Ramos (cell line): ENCODE data around the gene HLA-DOB.
"Not testable (repeated sequence)": the region's sequence is repeated elsewhere in the genome, so short reads cannot be mapped to it uniquely, and the experiment has no call there.

Source experiments
- in situ Hi-C: fragments of 300-500 bp; cut with MboI; formaldehyde crosslinking; loops from one replicate; pipeline ENCODE4 v1.14.3; 2022; ENCODE audit warnings: low sequenced_read_pairs; ENCODE audit not compliant: unreplicated experiment

HLA-DOB gene

DNA sequence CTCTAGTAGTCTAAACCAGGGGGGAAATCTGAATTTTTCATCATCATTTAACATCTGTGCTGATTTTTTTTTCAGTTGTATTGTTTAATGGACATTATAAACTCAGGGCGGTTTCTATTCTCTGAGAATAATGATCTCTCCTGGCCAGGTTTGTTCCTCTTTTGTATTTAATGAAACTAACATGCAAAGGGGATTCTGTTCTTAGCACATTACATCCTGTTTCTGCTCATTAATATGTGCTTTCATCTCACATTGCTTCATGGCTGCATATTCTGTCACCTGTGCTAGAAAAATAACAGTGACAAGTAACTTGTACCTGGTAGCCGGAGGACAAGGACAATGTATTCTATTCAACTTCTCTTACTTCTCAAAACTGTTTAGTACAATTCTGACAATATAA, 806 bp downstream of the HLA-DOB start:
- in situ Hi-C loops: no loop called here

DNA sequence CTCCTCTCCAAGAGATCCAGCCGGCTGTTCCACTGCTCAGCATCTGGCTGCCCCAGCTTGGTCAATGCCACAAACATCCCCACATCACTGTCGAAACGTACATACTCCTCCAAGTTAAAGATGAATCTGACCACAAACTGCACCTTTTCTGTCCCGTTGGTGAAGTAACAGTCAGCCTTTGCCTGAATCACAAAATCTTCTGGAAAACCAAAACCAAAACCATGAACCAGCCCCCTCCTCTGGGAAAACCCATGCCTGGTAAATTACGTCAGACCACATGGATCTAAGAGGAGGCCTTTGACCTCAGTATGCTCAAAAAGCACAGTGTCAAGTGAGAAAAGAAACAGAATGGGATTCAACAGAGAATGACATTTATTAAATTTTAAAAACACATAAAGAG, 1.7 kb downstream of the HLA-DOB start:
- in situ Hi-C loops: no loop called here

DNA sequence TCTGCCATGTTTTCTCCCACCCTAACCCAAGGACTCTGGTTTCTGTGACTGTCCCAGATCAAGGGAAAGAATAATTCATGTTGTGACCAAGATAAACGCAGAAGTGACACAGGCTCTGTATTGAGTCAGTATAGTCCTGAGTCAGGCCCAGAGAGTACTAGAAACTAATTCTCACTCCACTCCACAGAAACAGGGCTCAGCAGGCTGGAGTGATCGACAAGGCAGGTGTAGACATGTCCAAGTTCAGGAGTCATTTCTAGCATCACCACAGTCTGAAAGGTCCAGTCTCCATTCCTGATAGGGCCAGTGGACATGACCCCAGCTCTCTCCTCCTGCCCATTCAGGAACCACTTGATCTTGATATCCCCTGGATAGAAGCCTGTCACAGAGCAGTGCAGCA, 2.7 kb downstream of the HLA-DOB start:
- in situ Hi-C loops: no loop called here

DNA sequence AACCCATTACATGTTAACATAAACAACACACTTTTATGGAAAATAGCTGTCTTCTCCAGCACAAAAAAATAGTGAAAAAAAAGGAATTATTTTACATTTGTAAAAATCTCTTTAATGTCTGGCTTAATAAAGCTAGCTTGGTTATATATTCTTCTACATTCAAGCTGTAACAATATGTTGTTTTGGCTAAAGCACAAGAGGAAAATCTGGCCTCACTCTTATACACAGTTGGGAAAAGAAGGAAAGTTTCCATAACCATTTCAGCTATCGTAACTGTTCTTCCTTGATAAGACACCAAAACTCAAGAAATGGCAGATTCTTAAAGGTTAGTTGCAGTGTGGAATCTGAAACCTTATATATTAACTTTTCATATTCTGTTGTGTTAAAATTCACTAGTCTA, 7.6 kb downstream of the HLA-DOB start:
- in situ Hi-C loops: no loop called here

DNA sequence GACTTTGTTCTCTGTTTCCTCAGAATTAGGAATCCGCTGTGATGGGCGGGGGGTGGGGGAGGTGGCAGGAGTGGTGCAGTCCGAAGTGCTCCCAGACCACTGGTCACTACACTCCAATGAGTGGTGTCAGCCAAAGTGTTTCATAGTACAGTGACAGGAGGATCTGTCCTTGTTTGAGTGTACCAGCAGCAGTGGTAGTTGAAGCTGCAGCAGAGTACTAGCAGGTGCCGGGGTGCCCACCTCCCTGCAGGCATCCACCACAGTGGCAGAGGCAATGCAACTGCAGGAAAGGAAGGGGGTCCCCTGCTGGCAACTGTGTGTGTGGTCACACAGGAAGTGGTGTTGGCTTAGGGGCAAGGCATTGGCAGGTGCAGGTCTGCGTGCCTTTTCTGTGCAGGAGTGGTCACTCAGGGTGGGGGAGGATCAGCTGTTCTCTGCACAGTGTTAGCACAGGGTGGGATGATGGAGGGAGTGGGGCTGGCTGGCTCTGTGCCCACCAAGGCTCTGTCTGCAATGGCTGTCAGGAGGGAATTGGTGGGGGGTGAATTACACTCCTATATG, 9.7 kb downstream of the HLA-DOB start:
- in situ Hi-C loops: no loop called here

DNA sequence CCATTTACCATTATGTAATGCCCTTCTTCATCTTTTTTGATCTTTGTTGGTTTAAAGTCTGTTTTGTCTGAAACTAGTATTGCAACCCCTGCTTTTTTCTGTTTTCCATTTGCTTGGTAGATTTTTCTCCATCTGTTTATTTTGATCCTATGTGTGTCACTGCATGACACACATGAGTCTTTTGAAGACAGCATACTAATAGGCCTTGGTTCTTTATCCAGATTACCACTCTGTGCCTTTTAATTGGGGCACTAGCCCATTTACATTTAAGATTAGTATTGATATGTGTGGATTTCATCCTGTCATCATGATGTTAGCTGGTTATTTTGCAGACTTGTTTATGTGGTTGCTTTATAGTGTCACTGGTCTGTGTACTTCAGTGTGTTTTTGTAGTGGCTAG, 11.4 kb downstream of the HLA-DOB start:
- in situ Hi-C loops: not testable (repeated sequence)

DNA sequence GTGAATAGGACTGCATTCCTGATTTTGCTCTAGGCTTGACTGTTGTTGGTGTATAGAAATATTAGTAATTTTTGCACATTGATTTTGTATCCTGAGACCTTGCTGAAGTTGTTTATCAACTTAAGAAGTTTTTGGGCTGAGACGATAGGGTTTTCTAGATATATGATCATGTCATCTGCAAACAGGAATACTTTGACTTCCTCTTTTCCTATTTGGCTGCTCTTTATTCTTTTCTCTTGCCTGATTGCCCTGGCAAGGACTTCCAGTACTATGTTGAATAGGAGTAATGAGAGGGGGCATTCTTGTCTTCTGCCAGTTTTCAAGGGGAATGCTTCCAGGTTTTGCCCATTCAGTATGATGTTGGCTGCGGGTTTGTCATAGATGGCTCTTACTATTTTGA, 13.4 kb downstream of the HLA-DOB start:
- in situ Hi-C loops: no loop called here

DNA sequence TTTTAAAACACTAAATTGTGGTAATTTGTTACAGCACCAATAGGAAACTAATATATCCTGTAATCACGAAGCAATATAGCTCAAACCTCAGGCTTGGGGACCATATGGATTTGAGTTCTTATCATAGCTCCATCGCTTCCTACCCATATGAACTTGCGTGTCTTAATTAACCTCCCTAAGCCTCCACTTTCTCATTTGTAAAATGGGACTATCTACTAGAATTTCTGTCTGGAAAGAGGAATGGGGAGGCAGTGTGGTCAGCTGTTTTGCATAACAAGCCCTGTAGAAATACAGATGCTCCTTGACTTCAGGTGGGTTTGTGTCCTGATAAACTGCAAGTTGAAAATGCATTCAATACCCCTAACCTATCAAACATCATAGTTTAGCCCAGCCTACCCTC, 17.1 kb downstream of the HLA-DOB start:
- in situ Hi-C loops: loop anchor here (25.0 kb wide), 1 partner anchor 562 kb away; no protein-coding TSS in a partner anchor

DNA sequence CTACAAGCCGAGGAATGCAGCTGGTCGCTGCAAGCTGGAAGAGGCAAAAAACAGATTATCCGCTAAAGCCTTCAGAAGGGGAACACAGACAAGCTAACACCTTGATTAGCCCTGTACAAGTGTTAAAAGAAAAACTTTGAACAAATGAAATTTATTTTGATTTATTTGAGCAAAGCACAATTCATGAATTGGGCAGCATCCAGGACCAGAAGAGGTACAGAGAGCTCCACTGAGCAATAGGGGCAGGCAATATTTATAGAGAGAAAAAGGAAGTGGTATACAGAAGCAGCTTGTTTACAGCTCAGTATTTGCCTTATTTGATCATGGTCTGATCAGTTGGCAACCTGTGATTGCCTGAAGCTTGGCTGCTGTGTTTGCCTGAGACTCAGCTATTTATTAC, 17.6 kb downstream of the HLA-DOB start:
- in situ Hi-C loops: loop anchor here (25.0 kb wide), 1 partner anchor 562 kb away; no protein-coding TSS in a partner anchor

DNA sequence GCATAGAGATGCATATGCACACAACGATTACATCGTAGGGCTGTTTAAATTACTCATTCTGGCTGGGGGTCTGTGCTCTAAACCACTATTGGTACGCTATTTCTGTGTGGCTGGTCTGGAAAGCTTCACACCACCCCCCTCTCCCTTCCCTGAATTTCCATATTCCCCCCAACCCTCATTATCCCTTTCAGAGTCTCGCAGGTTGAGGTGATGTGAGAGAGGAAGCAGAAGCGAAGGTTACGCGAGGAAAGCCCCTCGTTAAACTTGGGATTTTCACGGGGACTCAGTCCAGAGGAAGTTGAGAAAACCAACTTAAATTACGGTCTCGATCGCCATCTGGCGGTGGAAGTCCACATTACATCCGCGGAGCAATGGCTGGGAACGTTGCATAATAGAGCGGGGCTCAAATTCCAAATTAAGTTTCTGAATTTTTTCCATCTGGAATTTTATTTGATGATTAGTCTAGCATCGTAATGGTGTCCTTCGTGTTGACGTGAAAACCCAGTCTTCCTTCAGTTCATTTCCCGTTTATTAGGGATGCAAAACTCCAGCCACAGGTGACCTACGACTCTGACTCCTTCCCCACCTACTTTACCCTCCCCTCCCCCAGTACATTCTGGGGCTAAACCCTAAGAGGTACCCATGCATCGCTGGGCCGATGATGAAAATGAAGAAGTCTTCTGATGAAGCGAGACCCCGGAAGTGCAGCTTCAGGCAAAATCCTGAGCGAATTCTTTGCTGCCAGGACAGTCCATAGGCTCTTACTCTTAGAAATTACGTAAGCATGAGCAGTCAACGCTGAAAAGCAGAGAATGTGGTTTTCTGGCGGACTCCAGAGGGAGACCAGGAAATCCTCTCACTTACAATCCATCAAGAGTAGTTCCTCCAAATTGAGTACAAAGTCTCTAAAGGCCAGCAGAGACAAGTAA, 19.7 kb downstream of the HLA-DOB start:
- in situ Hi-C loops: loop anchor here (25.0 kb wide), 1 partner anchor 560 kb away; no protein-coding TSS in a partner anchor

DNA sequence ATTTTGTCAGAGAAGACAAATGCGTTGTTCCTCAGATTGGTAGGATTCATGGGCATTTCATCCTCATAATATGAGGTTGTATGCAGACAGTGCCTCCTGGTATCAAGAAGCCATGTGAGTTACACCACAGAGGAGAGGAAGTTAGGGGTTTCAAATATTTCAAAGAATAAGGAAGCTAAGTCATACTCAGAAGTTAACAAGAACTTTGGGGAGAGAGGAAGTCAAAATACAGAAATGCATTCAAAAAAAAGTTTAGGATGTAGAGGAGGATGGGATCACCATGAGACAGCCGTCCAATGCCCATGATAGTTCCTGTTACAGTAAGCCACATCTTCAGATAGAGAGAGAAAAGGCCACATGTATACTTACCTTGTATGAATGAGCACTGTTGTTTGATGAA, 22.3 kb downstream of the HLA-DOB start:
- in situ Hi-C loops: loop anchor here (5.0 to 25.0 kb wide), 3 partner anchors 77 to 557 kb away; no protein-coding TSS in a partner anchor

DNA sequence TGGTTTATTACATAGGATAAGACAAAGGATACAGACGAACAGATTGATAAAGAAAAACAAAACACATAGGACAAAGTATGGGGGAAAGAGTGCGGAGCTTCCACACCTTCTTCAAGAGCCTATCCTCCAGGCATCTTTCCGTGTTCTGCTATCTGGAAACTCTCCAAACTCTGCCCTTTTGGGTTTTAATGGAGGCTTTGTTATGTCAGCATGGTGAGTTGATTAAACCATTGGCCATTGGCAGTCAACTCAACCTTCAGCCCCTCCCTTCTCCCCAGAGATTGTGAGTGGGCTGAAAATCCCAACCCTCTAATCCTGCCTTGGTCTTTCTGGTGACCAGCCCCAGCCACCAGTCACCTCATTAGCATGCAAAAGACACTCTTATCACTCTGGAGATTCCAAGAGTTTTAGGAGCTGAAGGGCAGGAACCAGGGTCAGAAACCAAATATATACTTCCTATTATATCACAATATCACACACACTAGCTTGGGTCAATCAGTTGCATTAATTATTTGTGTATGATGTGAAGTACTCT, 23.8 kb downstream of the HLA-DOB start:
- in situ Hi-C loops: loop anchor here (5.0 to 25.0 kb wide), 3 partner anchors 76 to 556 kb away; no protein-coding TSS in a partner anchor

DNA sequence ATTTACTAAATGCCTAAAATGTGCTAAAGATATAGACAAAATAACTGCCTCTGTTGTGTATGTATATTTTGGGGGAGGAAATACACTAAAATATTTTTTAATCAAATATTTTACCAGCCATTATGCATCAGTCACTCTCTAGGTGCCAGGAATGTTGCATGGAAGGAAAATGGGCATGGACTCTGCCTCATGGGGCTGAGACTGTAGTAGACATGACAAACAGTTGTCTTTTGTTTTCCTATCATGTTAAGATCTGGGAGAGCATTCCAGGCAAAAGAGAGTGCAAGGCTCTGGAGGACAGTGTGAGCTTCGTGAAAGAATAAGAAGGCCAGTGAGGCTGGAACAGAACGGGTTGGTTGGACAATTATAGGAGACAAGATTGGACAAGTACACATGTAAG, 26.5 kb downstream of the HLA-DOB start:
- in situ Hi-C loops: loop anchor here (5.0 to 25.0 kb wide), 3 partner anchors 73 to 553 kb away; no protein-coding TSS in a partner anchor

DNA sequence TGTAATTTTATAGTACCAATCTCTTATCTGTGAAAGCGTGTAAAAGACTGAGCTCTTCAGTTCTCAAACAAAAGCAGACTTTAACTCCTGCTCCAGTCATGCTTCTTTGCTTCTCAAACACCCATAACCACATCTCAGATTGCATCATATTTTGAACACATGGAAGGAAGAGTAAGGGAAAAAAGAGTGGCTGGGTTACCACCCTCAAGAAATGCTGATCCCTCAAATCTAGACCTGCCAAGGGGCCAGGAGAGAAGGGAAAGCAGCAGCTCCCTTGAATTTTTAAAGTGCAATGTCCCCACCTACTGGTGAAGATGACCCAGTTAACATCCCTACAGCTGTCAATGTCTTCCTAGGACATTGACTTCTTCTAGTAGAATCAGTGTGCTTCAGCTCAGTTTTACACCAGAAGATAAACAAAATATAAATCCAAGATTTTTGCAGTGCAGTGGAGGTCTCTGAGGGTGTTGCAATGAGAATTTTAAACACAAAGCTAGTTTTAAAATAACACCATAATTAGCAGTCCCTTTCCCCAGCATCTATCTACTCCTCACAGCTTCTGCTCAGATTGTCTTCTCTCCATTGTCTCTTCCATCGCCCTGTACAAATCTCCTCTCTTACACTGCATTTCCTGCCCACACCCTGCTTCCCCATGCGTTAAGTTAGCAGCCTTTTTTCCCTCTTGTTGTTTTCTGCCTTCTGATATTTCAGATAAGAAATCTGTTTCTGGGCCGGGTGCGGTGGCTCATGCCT, 30.8 kb downstream of the HLA-DOB start:
- in situ Hi-C loops: loop anchor here (25.0 kb wide), 1 partner anchor 549 kb away; no protein-coding TSS in a partner anchor

DNA sequence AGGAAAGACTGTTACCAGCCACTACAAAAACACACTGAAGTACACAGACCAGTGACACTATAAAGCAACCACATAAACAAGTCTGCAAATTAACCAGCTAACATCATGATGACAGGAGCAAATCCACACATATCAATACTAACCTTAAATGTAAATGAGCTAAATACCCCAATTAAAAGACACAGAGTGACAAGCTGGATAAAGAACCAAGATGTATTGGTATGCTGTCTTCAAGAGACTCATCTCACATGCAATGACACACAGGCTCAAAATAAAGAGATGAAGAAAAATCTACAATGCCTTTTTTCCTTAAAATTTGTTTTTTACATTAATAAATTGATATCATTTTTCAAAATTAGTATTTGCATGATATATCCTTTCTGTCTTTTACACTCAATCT, 33.9 kb downstream of the HLA-DOB start:
- in situ Hi-C loops: loop anchor here (25.0 kb wide), 1 partner anchor 546 kb away; no protein-coding TSS in a partner anchor

DNA sequence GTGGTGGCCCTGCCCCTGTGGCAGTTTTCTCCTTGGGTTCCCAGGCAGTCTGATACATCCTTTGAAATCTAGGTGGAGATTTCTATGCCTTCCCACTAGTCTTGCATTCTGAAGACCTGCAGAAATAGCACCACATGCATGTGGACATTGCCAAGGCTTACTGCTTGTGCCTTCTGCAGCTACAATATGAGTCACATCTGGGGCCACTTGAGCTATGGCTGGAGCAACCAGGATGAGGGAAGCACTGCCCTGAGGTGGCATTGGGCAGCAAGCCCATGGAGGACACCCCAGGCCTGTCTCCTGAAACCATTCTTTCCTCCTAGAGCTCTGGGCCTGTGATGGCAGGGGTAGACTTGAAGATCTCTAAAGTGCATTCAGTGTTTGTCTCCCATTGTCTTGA, 37.8 kb downstream of the HLA-DOB start:
- in situ Hi-C loops: loop anchor here (25.0 kb wide), 1 partner anchor 542 kb away; no protein-coding TSS in a partner anchor

DNA sequence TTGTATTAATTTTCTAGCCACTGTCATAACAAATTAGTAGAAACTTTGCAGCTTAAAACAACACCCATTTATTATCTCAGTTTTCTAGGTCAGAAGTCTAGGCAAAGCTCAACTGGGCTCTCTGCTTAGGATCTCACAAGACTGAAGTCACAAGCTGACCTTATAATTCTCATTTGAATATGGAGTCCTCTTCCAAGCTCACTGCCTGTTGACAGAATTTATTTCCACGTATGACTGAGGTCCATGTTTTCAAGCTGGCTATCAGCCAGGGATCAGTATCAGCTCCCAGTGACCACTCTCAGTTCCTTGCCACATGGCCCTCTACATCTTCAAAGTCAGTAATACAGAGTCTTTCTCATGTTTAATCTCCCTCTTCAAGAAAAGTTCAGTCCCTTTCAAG, 41.7 kb downstream of the HLA-DOB start:
- in situ Hi-C loops: loop anchor here (25.0 kb wide), 1 partner anchor 538 kb away; no protein-coding TSS in a partner anchor

DNA sequence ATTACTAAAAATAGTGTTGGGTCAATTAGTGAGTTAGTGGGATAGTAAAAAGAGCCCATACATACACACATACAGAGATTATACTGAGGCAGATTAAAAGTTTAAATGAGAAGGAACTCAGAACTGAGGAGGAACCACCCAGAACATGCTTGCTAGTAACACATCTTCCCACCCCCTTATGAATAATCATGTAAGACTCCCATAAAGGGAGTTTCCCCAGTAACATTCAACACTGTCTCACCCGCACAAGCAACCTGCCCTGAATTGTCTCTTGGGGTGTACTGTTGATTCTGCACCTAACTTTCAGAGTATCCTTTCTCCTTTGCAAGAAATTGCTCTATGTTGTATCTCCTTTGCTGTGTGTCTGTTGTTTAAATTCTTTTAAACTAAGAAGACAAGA, 42.4 kb downstream of the HLA-DOB start:
- in situ Hi-C loops: no loop called here

DNA sequence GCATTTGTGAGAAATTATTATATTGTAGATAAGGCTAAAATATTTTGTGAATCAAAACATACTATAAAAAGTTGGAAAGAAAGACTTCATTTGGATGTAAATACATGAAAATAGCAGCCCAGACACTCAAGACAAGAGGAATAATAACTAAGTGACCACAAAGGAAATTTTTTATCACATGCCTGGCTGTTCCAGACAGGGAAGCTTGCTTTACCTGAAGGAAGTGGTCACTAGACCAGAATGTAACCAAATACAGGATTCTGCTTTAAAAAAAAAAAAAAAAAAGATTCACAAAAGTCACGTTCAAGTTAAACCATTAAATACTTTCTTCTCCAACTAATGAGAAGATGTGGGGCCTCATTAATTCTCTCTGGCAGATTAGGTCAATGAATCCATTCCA, 44.1 kb downstream of the HLA-DOB start:
- in situ Hi-C loops: no loop called here

DNA sequence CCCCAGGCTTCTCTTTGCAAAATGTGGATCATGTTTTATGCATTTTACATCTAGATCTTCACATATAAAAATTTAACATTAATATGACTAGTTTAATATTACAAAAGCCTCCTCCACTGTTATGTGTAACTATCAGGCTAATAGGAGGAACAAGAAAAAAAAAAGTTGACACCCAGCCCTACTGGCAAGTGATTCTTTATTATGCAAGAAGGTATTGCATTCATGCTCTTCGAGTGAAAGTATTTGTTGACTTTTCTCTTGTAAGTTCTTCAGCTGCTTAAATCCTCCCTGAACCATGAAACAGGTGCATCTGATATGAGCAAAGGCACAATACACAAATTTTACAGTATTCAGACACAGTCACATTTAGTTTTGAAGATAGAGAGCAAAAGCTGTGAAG, 52.8 kb downstream of the HLA-DOB start:
- in situ Hi-C loops: no loop called here
